Upper lobe of right lung (tissue), 1 donor: ENCODE measurements around the gene FASTKD2. TPM values are rescaled to one million over a fixed set of nuclear protein-coding genes. Genes with fewer than 3 reads are reported as not detected.

ENCODE experiments used
- ATAC-seq: fragments of 200-7000 bp; cut with Tn5 transposase; one replicate; pipeline ENCODE4 v1.9.1; 2020; ENCODE audit warnings: mild to moderate bottlenecking, moderate library complexity
- DNase-seq: peaks from one replicate; pipeline ENCODE4 v3.0.0-alpha.2; 2020
- H3K27ac ChIP-seq: fragments of 200-600 bp; one replicate; pipeline ENCODE4 v1.8.0; 2022
- H3K27me3 ChIP-seq: fragments of 200-600 bp; one replicate; pipeline ENCODE4 v1.8.0; 2022; ENCODE audit warnings: mild to moderate bottlenecking
- H3K36me3 ChIP-seq: fragments of 200-600 bp; one replicate; pipeline ENCODE4 v1.8.0; 2022
- H3K4me1 ChIP-seq: fragments of 200-600 bp; one replicate; pipeline ENCODE4 v1.8.0; 2022
- H3K4me3 ChIP-seq: fragments of 200-600 bp; one replicate; pipeline ENCODE4 v1.8.0; 2022; ENCODE audit warnings: mild to moderate bottlenecking
- H3K9me3 ChIP-seq: fragments of 200-600 bp; one replicate; pipeline ENCODE4 v1.8.0; 2022
- CTCF ChIP-seq: fragments of 200-600 bp; IDR thresholded peaks from one replicate; pipeline ENCODE4 v1.8.0; 2022; ENCODE audit warnings: antibody characterized with exemption
- intact Hi-C: fragments of 100-400 bp; cut with DNase I; formaldehyde crosslinking; loops from one replicate; pipeline ENCODE4 v1.11.0; 2022
- long read RNA-seq: library from polyadenylated mRNA; unstranded; transcript quantifications from one replicate; pipeline ENCODE4 v2.0.0, GENCODE V29; 2021
- total RNA-seq: library from RNA; stranded (reverse); fragmentation: NEBNext Ultra II Directional; extraction: Animal tissue kit (Norgen Biotek cat#: 25700); gene quantifications from one replicate; pipeline ENCODE4 v1.2.1, GENCODE V29; 2021
- donor health status: DM: no; HTN: yes; CAD: no; lungs with severe emphysema.

The FASTKD2 gene
- total RNA-seq, result 19.7 TPM
- long read RNA-seq, transcript FASTKD2-202 (12 exons, 2,586 nt), result minor isoform, 17 of 52 reads
- long read RNA-seq, transcript FASTKD2-201 (12 exons, 3,188 nt), result major isoform, 22 of 52 reads
- long read RNA-seq, partial matches to known transcripts, result 2 of 52 reads
- long read RNA-seq, other reads (novel, unspliced or antisense), result 7 of 52 reads

GRCh38 chr2:206765242-206766056 lies at the start of gene FASTKD2, which contains the start of gene MDH1B:
Gene FASTKD2 (plus strand): TSS chr2:206765606. CDS start chr2:206766694, 1,088 bp downstream.
Gene MDH1B (minus strand): TSS chr2:206765328. CDS start chr2:206765271, 57 bp downstream.
- intact Hi-C loops, result no loop called here
- no peak for TF ChIP-seq CTCF
- peaks cover 7% of the 10 kb centered on the region for H3K36me3 ChIP-seq
- no peaks in the 10 kb centered on the region for H3K27me3 ChIP-seq
- peak; percentile 92 for DNase-seq
- peak; percentile 96 for ATAC-seq
- peaks cover 4% of the 10 kb centered on the region for H3K4me1 ChIP-seq
- H3K4me3 ChIP-seq, result peak within 1 kb of the TSS; percentile 88
- peak within 1 kb of the TSS; percentile 93 for H3K27ac ChIP-seq
- no peaks in the 10 kb centered on the region for H3K9me3 ChIP-seq

DNA sequence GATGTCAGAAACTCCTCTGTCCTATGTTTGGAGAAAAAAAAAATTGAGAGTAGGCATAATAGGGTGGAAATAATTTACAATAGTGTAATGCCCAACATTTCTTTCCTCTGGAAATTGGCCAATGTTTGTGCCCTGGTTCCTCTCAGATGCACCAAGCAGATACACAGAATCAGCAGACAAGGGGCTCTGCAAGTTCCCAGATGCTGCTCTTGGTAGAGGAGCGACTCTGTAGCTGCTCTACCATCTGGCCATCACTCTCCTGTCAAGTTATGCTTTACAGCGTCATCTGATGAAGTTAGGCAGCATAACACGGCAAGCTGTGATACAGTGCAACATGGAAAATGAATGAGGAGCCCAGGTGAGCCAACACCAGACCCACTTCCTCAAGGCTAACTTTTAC lies 48.8 kb upstream of the FASTKD2 start:
- DNase-seq, result no peak
- no peak overlapping the region for H3K27ac ChIP-seq
- no peak overlapping the region for H3K4me3 ChIP-seq
- no peaks in the 10 kb centered on the region for H3K9me3 ChIP-seq
- no peaks in the 10 kb centered on the region for H3K36me3 ChIP-seq
- H3K4me1 ChIP-seq, result no peaks in the 10 kb centered on the region
- ATAC-seq, result no peak
- TF ChIP-seq CTCF, result no peak
- intact Hi-C loops, result no loop called here
- H3K27me3 ChIP-seq, result no peaks in the 10 kb centered on the region

- no peak within 1 kb of the TSS for H3K27ac ChIP-seq
- ATAC-seq (no peak), DNase-seq (no peak)
- no peaks in the 10 kb centered on the region for H3K4me1 ChIP-seq
- intact Hi-C loops, result no loop called here
- no peak within 1 kb of the TSS for H3K4me3 ChIP-seq
- H3K9me3 ChIP-seq, result no peaks in the 10 kb centered on the region
- H3K27me3 ChIP-seq, result no peaks in the 10 kb centered on the region
- H3K36me3 ChIP-seq, result no peaks in the 10 kb centered on the region
- no peak for TF ChIP-seq CTCF
Observed at GRCh38 chr2:206718296-206718695, 47.1 kb upstream of the FASTKD2 start, which contains the start of gene DYTN. Gene DYTN (minus strand): TSS chr2:206718396. CDS start chr2:206718279, 117 bp downstream.

- Histone ChIP-seq H3K27ac (no peak overlapping the region), H3K4me1 (no peaks in the 10 kb centered on the region), H3K36me3 (no peaks in the 10 kb centered on the region), H3K4me3 (no peak overlapping the region), H3K9me3 (no peaks in the 10 kb centered on the region), H3K27me3 (no peaks in the 10 kb centered on the region)
- TF ChIP-seq CTCF, result no peak
- ATAC-seq (no peak), DNase-seq (no peak)
- intact Hi-C loops, result no loop called here
Observed at GRCh38 chr2:206721256-206721920, 44.0 kb upstream of the FASTKD2 start.

GRCh38 chr2:206723288-206723687 lies 42.1 kb upstream of the FASTKD2 start:
- ATAC-seq, result no peak

More at GRCh38 chr2:206723288-206723687, 42.1 kb upstream of the FASTKD2 start:
- no peak overlapping the region for H3K4me3 ChIP-seq
- no peaks in the 10 kb centered on the region for H3K27me3 ChIP-seq
- H3K4me1 ChIP-seq, result no peaks in the 10 kb centered on the region
- DNase-seq, result no peak
- no peaks in the 10 kb centered on the region for H3K9me3 ChIP-seq
- intact Hi-C loops, result no loop called here
- TF ChIP-seq CTCF, result no peak
- H3K27ac ChIP-seq, result no peak overlapping the region
- H3K36me3 ChIP-seq, result no peaks in the 10 kb centered on the region
